HG03432 (cell line): ENCODE results near the gene LRRC34.

Experiments used
- ATAC-seq: cut with Tn5 transposase; IDR thresholded peaks from one replicate; pipeline ENCODE4 v1.9.1; 2021; ENCODE audit warnings: mild to moderate bottlenecking, moderate library complexity; ENCODE audit not compliant: unreplicated experiment

LRRC34 gene, protein sequence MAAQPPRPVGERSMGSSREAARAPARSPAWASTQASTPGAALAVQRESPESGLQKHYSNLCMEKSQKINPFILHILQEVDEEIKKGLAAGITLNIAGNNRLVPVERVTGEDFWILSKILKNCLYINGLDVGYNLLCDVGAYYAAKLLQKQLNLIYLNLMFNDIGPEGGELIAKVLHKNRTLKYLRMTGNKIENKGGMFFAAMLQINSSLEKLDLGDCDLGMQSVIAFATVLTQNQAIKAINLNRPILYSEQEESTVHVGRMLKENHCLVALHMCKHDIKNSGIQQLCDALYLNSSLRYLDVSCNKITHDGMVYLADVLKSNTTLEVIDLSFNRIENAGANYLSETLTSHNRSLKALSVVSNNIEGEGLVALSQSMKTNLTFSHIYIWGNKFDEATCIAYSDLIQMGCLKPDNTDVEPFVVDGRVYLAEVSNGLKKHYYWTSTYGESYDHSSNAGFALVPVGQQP

DNA sequence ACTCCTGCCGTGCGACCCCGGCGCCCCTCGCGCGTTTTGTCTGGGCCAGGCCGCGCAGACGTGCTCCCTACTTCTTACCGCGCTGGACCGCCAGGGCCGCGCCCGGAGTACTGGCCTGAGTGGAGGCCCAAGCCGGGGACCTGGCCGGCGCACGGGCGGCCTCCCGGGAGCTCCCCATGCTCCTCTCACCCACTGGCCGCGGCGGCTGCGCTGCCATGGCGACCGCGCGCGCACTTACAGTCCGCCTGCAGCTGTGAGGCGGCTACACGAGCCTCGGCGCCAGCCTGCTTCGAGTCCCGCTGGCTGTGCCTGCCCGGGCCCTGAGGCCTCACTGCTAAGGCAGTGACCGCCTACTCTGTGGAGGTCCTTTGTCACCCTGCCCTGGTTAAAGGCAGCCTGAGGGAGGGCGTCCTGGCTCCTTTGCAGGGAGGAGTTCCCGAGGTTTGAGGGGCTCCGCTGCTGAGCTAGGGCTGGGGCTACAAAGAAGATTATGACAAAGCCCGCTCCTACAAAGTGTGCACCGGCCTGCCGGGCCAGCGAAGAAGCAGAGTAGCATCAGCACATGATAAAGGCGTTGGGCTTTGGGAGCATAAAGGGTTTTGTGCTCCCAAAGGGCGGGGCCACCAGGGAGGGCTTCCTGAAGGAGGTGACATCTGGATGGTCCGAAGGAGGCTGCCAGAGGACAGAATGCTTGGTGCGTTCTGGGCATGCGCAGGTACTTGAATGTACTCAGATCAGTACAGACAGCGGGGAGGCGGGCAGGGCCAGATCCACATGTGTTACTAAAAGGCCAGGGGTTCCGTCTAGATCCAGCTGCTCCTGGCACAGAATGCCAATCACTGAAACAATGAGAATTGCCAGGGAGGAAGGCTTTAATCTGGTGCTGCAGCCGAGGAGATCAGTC lies at the start of gene LRRC34, which contains the start of gene LRRIQ4:
TSS of gene LRRC34 (minus strand) at position 573 of the 904 bp plus-strand sequence. CDS start at position 217, 356 bp downstream.
TSS of gene LRRIQ4 (plus strand) at position 539 of the 904 bp plus-strand sequence. CDS start 9,052 bp downstream, outside the sequence.
- peak; percentile 77 for ATAC-seq

DNA sequence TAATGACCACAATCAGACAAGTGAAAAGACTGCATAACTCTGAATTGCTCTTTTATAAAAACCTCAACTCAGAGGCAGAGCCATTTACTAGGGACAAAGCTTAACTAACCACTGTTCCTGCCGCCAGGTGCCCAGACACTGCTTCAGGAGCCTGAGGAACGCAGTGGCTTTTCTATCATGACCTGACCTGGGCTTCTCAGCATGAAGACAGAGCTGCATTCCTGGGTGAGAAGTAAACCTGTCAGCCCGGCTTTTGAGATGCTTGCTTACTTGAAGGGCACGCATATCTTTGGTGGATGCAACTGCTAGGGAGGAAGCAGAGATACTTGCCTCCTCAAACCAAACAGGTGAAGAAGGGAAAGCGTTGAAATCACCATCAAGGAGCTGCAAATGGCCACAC lies 49.2 kb upstream of the LRRC34 start:
- no peak for ATAC-seq

GRCh38 chr3:169857811-169858210 lies 45.1 kb upstream of the LRRC34 start:
- ATAC-seq: no peak

- ATAC-seq: no peak
These were observed 42.8 kb upstream of the LRRC34 start for GRCh38 chr3:169855514-169855913.

- no peak for ATAC-seq
These were observed 37.9 kb upstream of the LRRC34 start for GRCh38 chr3:169850618-169851017.

GRCh38 chr3:169848741-169849140 lies 36.0 kb upstream of the LRRC34 start:
- ATAC-seq: no peak

GRCh38 chr3:169847896-169848295 lies 35.2 kb upstream of the LRRC34 start:
- ATAC-seq: no peak

- peak; percentile 99 for ATAC-seq
These were observed 33.9 kb upstream of the LRRC34 start for GRCh38 chr3:169846458-169847193.

DNA sequence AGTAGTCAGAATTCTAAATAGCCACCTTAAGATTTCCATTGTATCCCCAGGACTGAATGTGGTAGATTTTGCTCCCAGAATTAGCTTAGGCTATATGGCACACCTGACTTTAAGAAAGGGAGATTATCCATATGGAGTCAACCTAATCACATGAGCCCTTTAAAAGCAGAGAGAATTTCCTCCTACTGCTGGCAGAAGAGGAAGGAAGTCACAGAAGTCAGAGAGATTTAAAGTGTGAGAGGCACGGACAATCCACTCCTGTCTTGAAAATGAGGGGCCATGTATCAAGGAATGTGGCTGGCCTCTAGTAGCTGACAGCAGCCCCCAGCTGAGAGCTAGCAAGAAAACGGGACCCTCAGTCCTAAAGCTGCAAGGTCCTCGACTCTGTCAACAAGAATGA lies 30.3 kb upstream of the LRRC34 start:
- ATAC-seq: no peak

- ATAC-seq: peak; percentile 94
These were observed 28.5 kb upstream of the LRRC34 start for GRCh38 chr3:169841171-169841570.

GRCh38 chr3:169838511-169839030 lies 25.9 kb upstream of the LRRC34 start:
- no peak for ATAC-seq

DNA sequence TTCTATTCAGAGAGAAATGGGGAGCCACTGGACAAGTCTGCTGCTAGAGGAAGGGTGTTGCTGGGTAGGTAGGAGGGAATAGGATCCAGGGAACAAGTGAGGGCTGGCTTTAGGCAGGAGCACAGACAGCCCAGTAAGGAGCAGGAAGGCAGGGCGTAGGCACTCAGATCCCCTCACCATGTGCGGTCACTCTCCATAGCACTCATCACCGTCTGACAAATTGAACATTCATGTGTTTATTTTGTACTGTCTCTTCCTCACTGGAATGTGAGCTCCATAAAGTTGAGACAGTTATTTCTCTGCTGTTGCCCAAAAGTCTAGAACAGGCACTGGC lies 24.2 kb upstream of the LRRC34 start:
- no peak for ATAC-seq

DNA sequence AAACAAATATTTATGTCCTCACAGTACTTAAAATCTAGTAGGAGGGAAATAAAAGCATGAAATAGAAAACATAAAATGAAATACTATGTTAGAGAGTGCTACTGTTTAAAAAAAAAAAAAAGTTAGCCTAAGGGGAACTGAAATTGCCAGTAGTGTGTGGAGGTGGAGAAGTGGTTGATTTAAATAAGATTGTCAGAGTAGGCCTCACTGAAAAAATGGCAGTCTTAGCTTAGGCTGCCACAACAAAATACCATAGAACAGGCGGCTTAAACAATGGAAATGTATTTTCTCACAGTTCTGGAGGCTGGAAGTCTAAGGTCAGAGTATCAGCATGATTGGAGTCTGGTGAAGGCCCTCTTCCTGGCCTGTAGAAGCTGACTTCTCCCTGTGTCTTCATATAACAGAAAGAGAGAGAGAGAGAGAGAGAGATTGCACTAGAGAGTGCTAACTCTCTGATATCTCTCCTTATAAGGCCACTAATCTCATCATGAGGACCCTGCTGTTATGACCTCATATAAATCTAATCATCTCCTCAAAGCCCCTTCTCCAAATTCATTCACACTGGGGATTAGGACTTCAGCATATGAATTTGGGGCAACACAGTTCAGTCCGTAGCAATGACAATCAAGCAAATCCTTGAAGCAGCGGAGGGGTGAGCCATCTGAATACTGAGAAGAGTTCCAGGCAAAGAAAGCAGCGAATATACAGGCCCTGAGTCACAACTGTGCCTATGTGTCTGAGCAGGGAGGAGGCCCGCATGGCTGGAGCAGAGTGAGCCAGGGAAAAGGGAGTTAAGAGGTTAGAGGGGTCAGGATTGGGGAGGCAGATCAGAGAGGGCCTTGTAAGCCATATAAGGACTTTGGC lies 23.6 kb upstream of the LRRC34 start:
- peak; percentile 85 for ATAC-seq

DNA sequence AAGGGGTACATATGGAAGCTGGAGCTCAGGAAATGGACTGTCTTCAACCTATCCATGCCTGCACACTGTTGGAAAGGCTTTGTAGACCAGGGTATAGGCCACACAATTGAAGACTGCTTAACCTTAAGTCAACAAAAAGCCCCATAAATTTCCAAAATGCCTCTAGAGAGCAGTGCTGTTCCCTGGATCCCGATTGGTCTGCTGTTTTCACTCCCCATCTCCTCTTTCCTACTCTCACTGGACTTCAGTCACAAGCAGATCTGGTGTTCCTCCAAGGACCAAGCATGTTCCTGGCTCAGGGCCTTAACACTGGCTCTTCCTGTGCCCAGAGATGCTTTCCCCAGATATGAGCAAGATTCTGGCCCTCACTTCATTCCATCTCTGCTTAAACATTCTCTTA lies 22.8 kb upstream of the LRRC34 start:
- ATAC-seq: peak; percentile 5

GRCh38 chr3:169827712-169828111 lies 15.0 kb upstream of the LRRC34 start:
- ATAC-seq: no peak

DNA sequence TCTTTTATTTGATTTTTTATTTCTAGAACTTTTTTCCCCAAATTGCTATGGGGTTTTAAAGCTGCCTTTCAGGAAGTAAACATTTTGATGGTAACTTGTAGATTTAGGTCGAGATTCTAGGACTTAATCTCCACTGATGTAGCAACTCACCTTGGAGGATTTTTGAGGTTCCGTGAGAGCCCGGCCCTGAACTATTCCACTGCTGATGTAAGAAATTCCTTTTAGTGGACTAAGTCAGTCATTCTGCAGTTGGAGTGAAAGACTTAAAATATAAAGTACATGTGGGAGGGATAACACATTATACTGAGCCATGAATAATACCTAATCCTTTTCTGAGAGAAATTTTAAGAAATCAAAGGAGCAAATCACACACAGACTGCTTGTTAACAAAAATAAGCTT lies 12.6 kb upstream of the LRRC34 start:
- ATAC-seq: no peak

DNA sequence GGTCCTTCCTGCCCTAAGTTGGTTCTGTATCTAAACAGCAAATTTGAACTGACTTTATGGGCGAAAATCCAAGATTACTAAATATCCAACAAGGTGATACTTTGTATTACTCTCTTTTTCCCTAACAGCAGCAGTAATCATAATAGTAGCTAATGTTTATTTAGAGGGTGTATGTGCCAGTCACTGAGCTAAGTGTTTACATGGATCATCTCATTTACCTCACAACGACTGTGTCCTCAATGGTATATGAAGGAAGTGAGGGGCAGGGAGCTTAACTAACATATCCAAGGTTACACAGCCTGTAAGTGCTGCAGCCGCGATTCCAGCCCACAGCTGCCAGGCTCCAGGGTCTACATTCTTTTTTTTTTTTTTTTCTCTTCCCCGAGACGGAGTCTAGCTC lies 10.3 kb upstream of the LRRC34 start:
- ATAC-seq: no peak

DNA sequence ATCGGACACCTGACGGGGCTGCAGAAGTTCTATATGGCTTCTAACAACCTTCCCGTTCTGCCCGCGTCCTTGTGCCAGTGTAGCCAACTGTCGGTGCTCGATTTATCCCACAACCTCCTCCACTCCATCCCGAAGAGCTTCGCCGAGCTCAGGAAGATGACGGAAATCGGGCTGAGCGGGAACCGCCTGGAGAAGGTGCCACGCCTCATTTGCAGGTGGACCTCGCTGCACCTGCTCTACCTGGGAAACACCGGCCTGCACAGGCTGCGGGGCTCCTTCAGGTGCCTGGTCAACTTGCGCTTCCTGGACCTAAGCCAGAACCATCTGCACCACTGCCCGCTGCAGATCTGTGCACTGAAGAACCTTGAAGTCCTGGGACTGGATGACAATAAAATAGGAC lies 9.8 kb upstream of the LRRC34 start:
- no peak for ATAC-seq

DNA sequence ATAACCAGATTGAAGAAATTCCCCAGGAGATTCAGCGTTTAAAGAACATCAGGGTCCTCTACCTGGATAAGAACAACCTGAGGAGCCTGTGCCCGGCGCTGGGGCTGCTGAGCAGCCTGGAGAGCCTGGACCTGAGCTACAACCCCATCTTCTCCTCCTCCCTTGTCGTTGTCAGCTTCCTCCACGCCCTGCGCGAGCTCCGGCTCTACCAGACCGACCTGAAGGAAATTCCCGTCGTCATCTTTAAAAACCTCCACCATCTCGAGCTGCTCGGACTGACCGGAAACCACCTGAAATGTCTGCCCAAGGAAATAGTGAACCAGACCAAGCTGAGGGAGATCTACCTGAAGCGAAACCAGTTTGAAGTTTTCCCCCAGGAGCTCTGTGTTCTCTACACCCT lies 9.4 kb upstream of the LRRC34 start:
- ATAC-seq: no peak

GRCh38 chr3:169818316-169818715 lies 5.6 kb upstream of the LRRC34 start:
- no peak for ATAC-seq
